AG10803 (cell line): Measurements from ENCODE around the gene RAC2.

Source experiments
- DNase-seq: peaks from one replicate; pipeline ENCODE4 v3.0.0; 2010; ENCODE audit warnings: low read depth
- H3K4me3 ChIP-seq: 2 replicates; pipeline ENCODE4 v1.5.1; 2011; ENCODE audit warnings: mild to moderate bottlenecking, low read length, control low read depth
- CTCF ChIP-seq: conservative IDR thresholded peaks from 2 replicates; pipeline ENCODE4 v1.5.1; 2011; ENCODE audit warnings: mild to moderate bottlenecking, low read length, control low read depth, inconsistent platforms

RAC2 gene

GRCh38 chr22:37229012-37229804 lies 14.9 kb downstream of the RAC2 start:
- H3K4me3 ChIP-seq: no peak overlapping the region
- peak; percentile 83 for DNase-seq
- TF ChIP-seq CTCF: no peak

GRCh38 chr22:37228106-37229011 lies 15.7 kb downstream of the RAC2 start:
- peak; percentile 39 for DNase-seq
- H3K4me3 ChIP-seq: no peak overlapping the region
- TF ChIP-seq CTCF: no peak

- TF ChIP-seq CTCF: no peak
Observed at GRCh38 chr22:37226514-37226913, 17.6 kb downstream of the RAC2 start.

GRCh38 chr22:37226087-37226486 lies 18.0 kb downstream of the RAC2 start:
- no peak for TF ChIP-seq CTCF
- H3K4me3 ChIP-seq: no peak overlapping the region
- DNase-seq: no peak

More at GRCh38 chr22:37226514-37226913, 17.6 kb downstream of the RAC2 start:
- H3K4me3 ChIP-seq: no peak overlapping the region
- DNase-seq: no peak

- TF ChIP-seq CTCF: no peak; the same call in 1 of the 2 replicates
- no peak for DNase-seq
- H3K4me3 ChIP-seq: no peak overlapping the region
Observed at GRCh38 chr22:37225481-37225880, 18.6 kb downstream of the RAC2 start.

- no peak for TF ChIP-seq CTCF
- no peak overlapping the region for H3K4me3 ChIP-seq
- DNase-seq: no peak
Observed at GRCh38 chr22:37224757-37225420, 19.2 kb downstream of the RAC2 start.
